Adrenal gland (tissue), 12 donors: ENCODE results near the gene DLX3. TPM values are rescaled to one million over a fixed set of nuclear protein-coding genes. Genes with fewer than 3 reads are reported as not detected.

Source experiments
- DNase-seq, 7 donors: peaks; one replicate each; pipeline ENCODE4 v3.0.0-alpha.2; 2019 to 2020
- H3K27ac ChIP-seq, 5 donors: fragments of 200-600 bp; sonication (generic) in 4 of 5; 1 replicate in 3 of 5; 2 replicates in 2 of 5; pipeline versions ENCODE4 v1.5.1 to v1.8.0; 2016 to 2020; ENCODE audit warnings: mild to moderate bottlenecking in 1 of 5
- H3K27me3 ChIP-seq: fragments of 200-600 bp; 2 replicates; pipeline ENCODE4 v1.8.0; 2021
- H3K36me3 ChIP-seq, 2 donors: fragments of 200-600 bp; replicated peaks in 1 of 2; 1 replicate in 1 of 2; 2 replicates in 1 of 2; pipeline versions ENCODE4 v1.5.1 to v1.8.0; 2018 to 2022
- H3K4me1 ChIP-seq, 2 donors: fragments of 200-600 bp; replicated peaks in 1 of 2; 1 replicate in 1 of 2; 2 replicates in 1 of 2; pipeline versions ENCODE4 v1.5.1 to v1.8.0; 2018 to 2021
- H3K4me3 ChIP-seq, 4 donors: fragments of 200-600 bp; sonication (generic) in 3 of 4; one replicate each; pipeline ENCODE4 v1.5.1; 2016 to 2018
- H3K9me3 ChIP-seq, 3 donors: fragments of 200-600 bp; sonication (generic) in 1 of 3; replicated peaks in 1 of 3; 1 replicate in 2 of 3; 2 replicates in 1 of 3; pipeline versions ENCODE4 v1.5.1 to v1.8.0; 2016 to 2021
- CTCF ChIP-seq, 6 experiments: fragments of 450-650 bp in 4 of 6; fragments of 200-600 bp in 2 of 6; sonication (generic) in 1 of 6; IDR thresholded peaks; 1 replicate in 5 of 6; 2 replicates in 1 of 6; pipeline versions ENCODE4 v1.5.1 to v1.8.0; 2016 to 2021; ENCODE audit warnings: antibody characterized with exemption in 6 of 6, mild to moderate bottlenecking in 2 of 6, moderate library complexity in 1 of 6
- POLR2A ChIP-seq, 2 donors: fragments of 450-650 bp; IDR thresholded peaks; one replicate each; pipeline ENCODE4 v1.6.1; 2017; ENCODE audit warnings: antibody characterized with exemption in 2 of 2, mild to moderate bottlenecking in 2 of 2, moderate library complexity in 1 of 2
- WGBS, 4 donors: extraction: QIAGEN DNeasy Blood & Tissue Kit in 2 of 4; methylation state at CpG; one replicate each; pipeline versions ENCODE4 v1.1.5 to v1.1.7; 2013 to 2017; 5-methylcytosine and 5-hydroxymethylcytosine counted together
- intact Hi-C, 2 donors: fragments of 100-400 bp; cut with DNase I; formaldehyde crosslinking; loops; one replicate each; pipeline versions ENCODE4 v1.14.1 to v1.15.0; 2022 to 2023
- polyA plus RNA-seq, 3 donors: library from polyadenylated mRNA; stranded (reverse); fragments of 200-250 nt in 2 of 3; fragments of 350-450 nt in 1 of 3; fragmentation: Illumina TruSeq in 1 of 3; extraction: RNeasy Lipid Tissue Mini Kit (QIAGEN cat#74804) in 1 of 3; gene quantifications; one replicate each; pipeline ENCODE4 v1.2.3, GENCODE V29; 2013 to 2014
- total RNA-seq, 9 donors: library from RNA; depleted of rRNA in 4 of 9; stranded (reverse); fragments of >200 nt in 4 of 9; fragments of 120-200 nt in 1 of 9; fragmentation: NEBNext Ultra II Directional in 1 of 9; extraction: Animal tissue kit (Norgen Biotek cat#: 25700) in 1 of 9; gene quantifications; one replicate each; pipeline versions ENCODE4 v1.1.0 to v1.2.4, GENCODE V29; 2013 to 2023
- donor health status: healthy with polysubstance abuse.
- donor health status: Bipolar disorder and iron deficiency.
- donor health status: DM: yes; HTN: yes; CAD: no.
- donor health status: DM: no; HTN: no; CAD: no.
- donor health status: DM: no; HTN: no; CAD: no.
- donor health status: DM: yes; HTN: yes; CAD: no.

Gene DLX3
- total and polyA plus RNA-seq, 12 donors = 0.07 to 0.83 (median 0.36) TPM; not detected in 4

- Histone ChIP-seq H3K27ac (no peak overlapping the region), H3K4me1 (peaks cover 2 to 4% of the 10 kb centered on the region in 2 donors), H3K27me3 (peaks cover 70% of the 10 kb centered on the region), H3K36me3 (no peaks in the 10 kb centered on the region), H3K9me3 (no peaks in the 10 kb centered on the region), H3K4me3 (no peak overlapping the region)
- DNase-seq = no peak
- TF ChIP-seq POLR2A (IDR thresholded peaks at IDR 0.05) (no peak), CTCF (IDR thresholded peaks at IDR 0.05) (no peak)
- WGBS, 4 donors = 10 to 12% (median 11%) methylated on average over 31 to 52 of the region's 52 CpGs
- intact Hi-C loops = no loop called here
These were observed 31.3 kb downstream of the DLX3 start for GRCh38 chr17:49963626-49964302.

GRCh38 chr17:49963309-49963625 lies 31.8 kb downstream of the DLX3 start:
- TF ChIP-seq POLR2A (IDR thresholded peaks at IDR 0.05) (no peak), CTCF (IDR thresholded peaks at IDR 0.05) (no peak)
- WGBS, 4 donors = 14 to 37% (median 29%) methylated on average over 4 of the region's 4 CpGs
- no peak for DNase-seq
- intact Hi-C loops = no loop called here
- Histone ChIP-seq H3K27ac (no peak overlapping the region), H3K27me3 (peaks cover 65% of the 10 kb centered on the region), H3K4me1 (peaks cover 0 to 2% of the 10 kb centered on the region in 2 donors), H3K36me3 (no peaks in the 10 kb centered on the region), H3K4me3 (no peak overlapping the region), H3K9me3 (no peaks in the 10 kb centered on the region)

GRCh38 chr17:49962599-49963308 lies 32.3 kb downstream of the DLX3 start:
- H3K9me3 ChIP-seq = no peaks in the 10 kb centered on the region
- WGBS, 4 donors = 13 to 21% (median 17%) methylated on average over 5 to 11 of the region's 11 CpGs
- H3K4me1 ChIP-seq = peaks cover 0 to 2% of the 10 kb centered on the region in 2 donors
- H3K36me3 ChIP-seq = no peaks in the 10 kb centered on the region
- no peak for DNase-seq
- H3K27ac ChIP-seq = no peak overlapping the region
- TF ChIP-seq POLR2A (IDR thresholded peaks at IDR 0.05) (no peak), CTCF (IDR thresholded peaks at IDR 0.05) (no peak)
- intact Hi-C loops = no loop called here
- peaks cover 60% of the 10 kb centered on the region for H3K27me3 ChIP-seq
- no peak overlapping the region for H3K4me3 ChIP-seq

GRCh38 chr17:49959183-49959935 lies 35.7 kb downstream of the DLX3 start:
- Histone ChIP-seq H3K27me3 (peaks cover 29% of the 10 kb centered on the region), H3K4me1 (peaks cover 0 to 2% of the 10 kb centered on the region in 2 donors), H3K4me3 (no peak overlapping the region), H3K27ac (no peak overlapping the region), H3K36me3 (no peaks in the 10 kb centered on the region), H3K9me3 (no peaks in the 10 kb centered on the region)
- intact Hi-C loops = loop anchor here in 1 of 2 donors (5.0 kb wide), 1 partner anchor 33 kb away; no protein-coding TSS in a partner anchor
- no peak for DNase-seq
- 78 to 86% (median 78%) methylated on average over 8 of the region's 8 CpGs for WGBS, 4 donors
- TF ChIP-seq POLR2A (IDR thresholded peaks at IDR 0.05) (no peak), CTCF (IDR thresholded peaks at IDR 0.05) (no peak)
